HCEC 1CT (cell line): ENCODE measurements around the gene MPP3.
"Not testable (repeated sequence)": the region's sequence is repeated elsewhere in the genome, so short reads cannot be mapped to it uniquely, and the experiment has no call there.

Source experiments
- DNase-seq: peaks from one replicate; pipeline ENCODE4 v3.0.0-alpha.2; 2017

The MPP3 gene

DNA sequence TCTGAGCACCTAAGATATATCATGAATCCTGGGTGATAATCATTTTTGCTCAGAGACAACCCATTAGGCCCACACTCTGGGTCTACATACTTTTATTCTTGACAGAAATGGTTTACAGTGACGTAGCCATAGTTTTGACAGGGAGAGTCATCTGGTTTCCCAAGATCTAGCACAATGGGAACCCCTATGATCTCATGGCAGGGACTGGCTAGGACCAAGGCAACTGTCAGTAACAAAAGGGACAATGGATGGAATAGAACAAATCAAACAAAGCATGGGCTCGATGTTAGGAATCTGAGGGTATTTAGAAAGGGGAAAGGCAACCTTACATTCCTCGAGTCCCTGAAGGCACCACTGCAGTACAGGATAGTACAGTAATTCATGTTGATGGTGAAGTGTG is 32.2 kb downstream of the MPP3 start:
- DNase-seq = no peak

- DNase-seq = no peak
Measured at GRCh38 chr17:43799047-43799446, 33.9 kb downstream of the MPP3 start.

DNA sequence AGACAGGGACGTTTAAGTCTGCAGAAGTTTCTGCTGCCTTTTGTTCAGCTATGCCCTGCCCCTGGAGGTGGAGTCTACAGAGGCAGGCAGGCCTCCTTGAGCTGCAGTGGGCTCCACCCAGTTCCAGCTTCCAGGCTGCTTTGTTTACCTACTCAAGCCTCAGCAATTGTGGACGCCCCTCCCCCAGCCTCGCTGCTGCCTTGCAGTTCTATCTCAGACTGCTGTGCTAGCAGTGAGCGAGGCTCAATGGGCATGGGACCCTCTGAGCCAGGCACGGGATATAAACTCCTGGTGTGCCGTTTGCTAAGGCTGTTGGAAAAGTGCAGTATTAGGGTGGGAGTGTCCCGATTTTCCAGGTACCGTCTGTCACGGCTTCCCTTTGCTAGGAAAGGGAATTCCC is 34.9 kb downstream of the MPP3 start:
- DNase-seq = not testable (repeated sequence)

DNA sequence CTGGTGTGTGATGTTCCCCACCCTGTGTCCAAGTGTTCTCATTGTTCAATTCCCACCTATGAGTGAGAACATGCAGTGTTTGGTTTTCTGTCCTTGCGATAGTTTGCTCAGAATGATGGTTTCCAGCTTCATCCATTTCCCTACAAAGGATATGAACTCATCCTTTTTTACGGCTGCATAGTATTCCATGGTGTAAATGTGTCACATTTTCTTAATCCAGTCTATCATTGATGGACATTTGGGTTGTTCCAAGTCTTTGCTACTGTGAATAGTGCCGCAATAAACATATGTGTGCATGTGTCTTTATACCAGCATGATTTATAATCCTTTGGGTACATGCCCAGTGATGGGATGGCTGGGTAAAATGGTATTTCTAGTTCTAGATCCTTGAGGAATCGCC is 40.3 kb downstream of the MPP3 start:
- not testable (repeated sequence) for DNase-seq

- peak; percentile 55 for DNase-seq
Measured at GRCh38 chr17:43791589-43791988, 41.4 kb downstream of the MPP3 start.

- DNase-seq = no peak
Measured at GRCh38 chr17:43790311-43790940, 42.5 kb downstream of the MPP3 start.

DNA sequence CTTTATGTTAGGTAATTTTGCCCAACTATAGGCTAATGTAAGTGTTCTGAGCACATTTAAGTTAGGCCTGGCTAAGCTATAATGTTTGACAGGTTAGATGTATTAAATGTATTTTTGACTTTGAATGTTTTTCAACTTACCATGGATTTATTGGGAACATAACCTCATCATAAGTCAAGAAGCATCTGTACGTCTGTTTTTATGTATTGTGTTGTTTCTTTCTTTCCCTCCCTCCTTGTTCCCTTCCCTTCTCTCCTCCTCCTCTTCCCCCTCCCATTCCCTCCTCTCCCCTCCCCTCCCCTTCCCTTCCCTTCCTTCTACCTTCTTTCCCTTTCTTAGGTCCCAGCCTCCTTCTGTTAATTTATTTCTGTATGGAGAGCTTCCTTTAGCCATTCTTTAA is 43.5 kb downstream of the MPP3 start:
- DNase-seq = no peak

DNA sequence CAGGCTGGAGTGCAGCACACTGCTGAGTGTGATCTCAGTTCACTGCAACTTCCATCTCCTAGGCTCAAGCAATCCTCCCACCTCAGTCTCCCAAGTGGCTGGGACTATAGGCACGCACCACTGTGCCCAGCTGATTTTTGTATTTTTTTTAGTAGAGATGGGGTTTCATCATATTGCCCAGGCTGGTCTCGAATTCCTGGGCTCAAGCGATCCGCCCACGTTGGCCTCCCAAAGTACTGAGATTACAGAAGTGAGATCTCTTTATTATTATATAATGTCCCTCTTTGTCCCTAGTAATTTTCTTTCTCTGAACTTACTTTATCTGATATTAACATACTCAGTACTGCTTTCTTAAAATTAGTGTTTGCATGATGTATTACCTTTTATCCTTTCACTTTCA is 44.4 kb downstream of the MPP3 start:
- DNase-seq = no peak

GRCh38 chr17:43787728-43788127 is 45.2 kb downstream of the MPP3 start:
- DNase-seq = no peak

- peak; percentile 70 for DNase-seq
Measured at GRCh38 chr17:43784628-43785101, 48.3 kb downstream of the MPP3 start.

- DNase-seq = peak; percentile 60
Measured at GRCh38 chr17:43784068-43784467, 48.9 kb downstream of the MPP3 start.

- DNase-seq = no peak
Measured at GRCh38 chr17:43782913-43783680, 49.8 kb downstream of the MPP3 start.

DNA sequence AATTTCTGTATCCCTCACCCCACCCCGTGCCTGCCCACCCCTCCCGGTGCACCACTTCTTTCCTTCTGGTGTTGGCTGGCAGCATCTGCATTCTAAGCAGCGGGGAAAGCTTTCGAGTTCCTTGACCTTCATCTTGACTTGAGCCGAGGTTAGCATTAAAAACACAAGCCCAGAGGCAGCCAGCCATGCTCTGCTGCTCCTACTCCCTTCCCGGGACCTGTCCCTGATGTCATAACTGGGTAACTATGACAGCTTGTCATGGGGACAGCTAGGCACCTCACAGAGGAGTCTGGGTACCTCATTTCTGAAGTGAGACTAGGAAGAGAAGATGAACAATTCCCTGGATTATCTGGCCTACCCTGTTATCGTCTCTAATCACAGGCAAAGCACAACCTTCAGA is 52.8 kb downstream of the MPP3 start, which contains the start of gene CFAP97D1:
CFAP97D1 (plus strand) TSS at position 301 of the 400 bp plus-strand sequence; CDS start at position 329, 28 bp downstream.
- no peak for DNase-seq

DNA sequence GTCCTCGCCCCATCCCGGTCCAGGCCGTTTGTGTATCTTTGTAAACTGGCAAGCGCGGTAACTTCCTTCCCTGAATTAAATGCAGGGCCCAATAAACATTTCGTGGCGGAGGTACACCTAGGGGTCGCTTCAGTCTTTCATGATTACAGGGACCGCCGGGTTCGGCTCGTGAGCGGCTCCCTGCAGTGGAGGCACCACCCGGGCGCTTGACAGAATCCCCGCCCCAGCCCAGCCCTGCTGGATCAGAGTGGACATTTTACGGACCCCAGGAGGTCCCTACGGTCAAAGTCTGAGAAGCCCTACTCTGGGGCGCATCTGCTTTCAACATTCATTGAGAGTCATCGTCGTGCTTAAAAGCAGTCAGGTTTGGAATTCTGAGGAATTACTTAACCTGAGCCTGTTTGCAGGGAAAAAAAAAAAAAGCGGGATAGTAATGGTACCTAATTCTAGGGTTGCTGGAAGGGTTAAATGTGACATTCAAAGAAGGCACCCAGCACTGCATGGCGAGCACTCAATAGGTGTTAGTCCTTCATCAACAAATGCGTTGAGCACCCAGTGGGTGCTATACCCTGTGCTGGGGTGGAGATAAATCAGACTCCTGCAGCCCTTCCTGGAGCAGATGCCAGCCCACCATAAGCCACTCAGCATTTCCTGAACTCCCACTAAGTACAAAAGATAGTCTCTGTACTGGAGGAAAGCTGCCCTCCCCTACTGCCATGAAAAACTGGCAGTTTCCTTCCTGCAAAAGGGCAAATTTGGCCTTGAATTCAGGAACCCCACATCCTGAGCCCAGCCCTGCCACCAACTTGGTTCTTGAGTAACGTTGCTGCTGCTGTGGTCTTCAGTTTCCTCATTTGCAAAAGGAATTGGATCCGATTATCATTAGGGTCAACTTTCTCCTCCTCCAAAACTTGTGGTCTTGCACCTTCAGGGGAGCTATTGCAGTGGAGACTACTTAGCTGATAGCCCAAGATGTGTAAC is 53.5 kb downstream of the MPP3 start:
- no peak for DNase-seq

- peak; percentile 91 for DNase-seq
Measured at GRCh38 chr17:43778337-43779144, 54.4 kb downstream of the MPP3 start, which contains the start of gene DUSP3. TSS of gene DUSP3 (minus strand) at chr17:43778977. CDS start at chr17:43778924, 53 bp downstream.

- no peak for DNase-seq
Measured at GRCh38 chr17:43774304-43775250, 58.4 kb downstream of the MPP3 start.

- no peak for DNase-seq
Measured at GRCh38 chr17:43772877-43773648, 59.9 kb downstream of the MPP3 start.

GRCh38 chr17:43771463-43771862 is 61.5 kb downstream of the MPP3 start:
- DNase-seq = no peak

- DNase-seq = no peak
Measured at GRCh38 chr17:43770957-43771356, 62.0 kb downstream of the MPP3 start.

DNA sequence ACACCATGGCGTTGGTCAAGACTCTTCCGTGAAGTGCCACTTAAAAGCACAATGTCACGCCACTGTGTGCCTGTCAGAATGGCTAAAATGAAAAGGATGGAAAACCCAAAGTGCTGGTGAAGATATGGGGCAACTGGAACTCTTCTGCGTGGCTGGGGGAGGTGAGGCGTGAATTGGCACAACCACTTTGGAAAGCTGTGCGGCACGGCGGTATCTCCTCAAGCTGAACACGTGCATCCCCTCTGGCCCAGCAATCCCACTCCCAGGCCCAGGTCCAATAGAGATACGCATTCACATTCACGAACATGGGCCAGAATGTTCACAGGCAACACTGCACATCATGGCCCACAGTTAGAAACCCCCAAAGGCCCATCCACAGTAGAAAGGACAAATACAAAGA is 63.1 kb downstream of the MPP3 start:
- DNase-seq = no peak
